Caki2 (cell line): Measurements from ENCODE around the gene CDRT15. TPM values are rescaled to one million over a fixed set of nuclear protein-coding genes. Genes with fewer than 3 reads are reported as not detected.

Source experiments
- DNase-seq: peaks from one replicate; pipeline ENCODE4 v3.0.0-alpha.2; 2015; ENCODE audit warnings: low read depth
- in situ Hi-C: cut with HindIII; loops from 2 replicates; pipeline ENCODE4 v1.10.0; 2016; ENCODE audit warnings: low sequenced_read_pairs, low pct_unique_long_range_greater_than_20kb, mixed read lengths
- total RNA-seq: library from RNA; depleted of rRNA; stranded (reverse); fragments of >200 nt; shearing (Covaris generic); gene quantifications from 2 replicates; pipeline ENCODE4 v1.2.3, GENCODE V29; 2014; ENCODE audit warnings: low replicate concordance

The CDRT15 gene
- total RNA-seq, 1 experiment from 2014 or later = not detected

- in situ Hi-C loops = no loop called here
Measured at GRCh38 chr17:14212401-14212800, 24.3 kb downstream of the CDRT15 start.

GRCh38 chr17:14211801-14212200 is 24.9 kb downstream of the CDRT15 start:
- in situ Hi-C loops = no loop called here
- no peak for DNase-seq

More at GRCh38 chr17:14212401-14212800, 24.3 kb downstream of the CDRT15 start:
- DNase-seq = no peak

- in situ Hi-C loops = no loop called here
- no peak for DNase-seq
Measured at GRCh38 chr17:14211246-14211645, 25.4 kb downstream of the CDRT15 start.

- in situ Hi-C loops = no loop called here
- no peak for DNase-seq
Measured at GRCh38 chr17:14209215-14209614, 27.4 kb downstream of the CDRT15 start.

GRCh38 chr17:14207791-14208190 is 28.9 kb downstream of the CDRT15 start:
- DNase-seq = no peak
- in situ Hi-C loops = no loop called here

- in situ Hi-C loops = no loop called here
Measured at GRCh38 chr17:14206891-14207290, 29.8 kb downstream of the CDRT15 start.

GRCh38 chr17:14205992-14206461 is 30.6 kb downstream of the CDRT15 start:
- DNase-seq = peak; percentile 18
- in situ Hi-C loops = no loop called here

More at GRCh38 chr17:14206891-14207290, 29.8 kb downstream of the CDRT15 start:
- no peak for DNase-seq

- in situ Hi-C loops = no loop called here
Measured at GRCh38 chr17:14205380-14205779, 31.3 kb downstream of the CDRT15 start.

GRCh38 chr17:14204546-14204945 is 32.1 kb downstream of the CDRT15 start:
- in situ Hi-C loops = no loop called here
- no peak for DNase-seq

More at GRCh38 chr17:14205380-14205779, 31.3 kb downstream of the CDRT15 start:
- DNase-seq = no peak

- DNase-seq = no peak
- in situ Hi-C loops = no loop called here
Measured at GRCh38 chr17:14204084-14204483, 32.6 kb downstream of the CDRT15 start.

- in situ Hi-C loops = no loop called here
Measured at GRCh38 chr17:14203388-14203787, 33.3 kb downstream of the CDRT15 start.

GRCh38 chr17:14202388-14203166 is 34.1 kb downstream of the CDRT15 start:
- in situ Hi-C loops = no loop called here
- DNase-seq = no peak

More at GRCh38 chr17:14203388-14203787, 33.3 kb downstream of the CDRT15 start:
- DNase-seq = no peak

GRCh38 chr17:14201988-14202380 is 34.7 kb downstream of the CDRT15 start:
- in situ Hi-C loops = no loop called here

GRCh38 chr17:14201021-14201987 is 35.4 kb downstream of the CDRT15 start:
- in situ Hi-C loops = no loop called here
- DNase-seq = no peak

More at GRCh38 chr17:14201988-14202380, 34.7 kb downstream of the CDRT15 start:
- no peak for DNase-seq

GRCh38 chr17:14200354-14200753 is 36.3 kb downstream of the CDRT15 start:
- no peak for DNase-seq
- in situ Hi-C loops = no loop called here

GRCh38 chr17:14199601-14200000 is 37.1 kb downstream of the CDRT15 start:
- in situ Hi-C loops = no loop called here

GRCh38 chr17:14198575-14198974 is 38.1 kb downstream of the CDRT15 start:
- DNase-seq = no peak

More at GRCh38 chr17:14199601-14200000, 37.1 kb downstream of the CDRT15 start:
- no peak for DNase-seq

GRCh38 chr17:14198013-14198412 is 38.6 kb downstream of the CDRT15 start:
- no peak for DNase-seq
- in situ Hi-C loops = no loop called here

More at GRCh38 chr17:14198575-14198974, 38.1 kb downstream of the CDRT15 start:
- in situ Hi-C loops = no loop called here

GRCh38 chr17:14197586-14197985 is 39.1 kb downstream of the CDRT15 start:
- in situ Hi-C loops = no loop called here
- DNase-seq = no peak
